Panc1 (cell line): ENCODE measurements around the gene CFAP68. TPM values are rescaled to one million over a fixed set of nuclear protein-coding genes. Genes with fewer than 3 reads are reported as not detected.

Experiments
- ATAC-seq: fragments of 200-7000 bp; cut with Tn5 transposase; 2 replicates; pipeline ENCODE4 v1.9.1; 2020; ENCODE audit warnings: mild to moderate bottlenecking, moderate library complexity
- BruUV-seq: library from RNA; stranded (reverse); fragments of 400-500 nt; replicated peaks from 2 replicates; lab custom pipeline; 2021; lab: Mats Ljungman, UMichigan
- CTCF ChIA-PET: fragments of 300-600 bp; sonication (Branson Sonifier 250); formaldehyde crosslinking; loops from one replicate; lab custom pipeline; 2022; ENCODE audit warnings: antibody characterized with exemption; lab: Charles Lee
- POLR2A ChIA-PET: fragments of 300-600 bp; sonication (Branson Sonifier 250); formaldehyde crosslinking; loops from one replicate; lab custom pipeline; 2022; ENCODE audit warnings: antibody characterized with exemption; lab: Charles Lee
- DNase-seq: peaks from one replicate; pipeline ENCODE4 v3.0.0-alpha.2; 2010; ENCODE audit warnings: low read depth, low spot score
- H3K27ac ChIP-seq: 2 replicates; pipeline ENCODE4 v1.5.1; 2011; ENCODE audit warnings: mild to moderate bottlenecking, low read length, inconsistent platforms
- H3K27me3 ChIP-seq: fragments of 200-500 bp; sonication (Bioruptor generic); 2 replicates; pipeline ENCODE4 v1.6.0; 2014; ENCODE audit warnings: low read length, inconsistent platforms; ENCODE audit not compliant: control insufficient read depth, insufficient read depth
- H3K36me3 ChIP-seq: fragments of 200-500 bp; sonication (Bioruptor generic); 2 replicates; pipeline ENCODE4 v1.5.1; 2014; ENCODE audit warnings: inconsistent platforms, mild to moderate bottlenecking, low read length, moderate library complexity; ENCODE audit not compliant: control insufficient read depth, insufficient read depth
- H3K4me1 ChIP-seq: 2 replicates; pipeline ENCODE4 v1.5.1; 2011; ENCODE audit warnings: inconsistent platforms, mild to moderate bottlenecking, low read length, moderate library complexity; ENCODE audit not compliant: control insufficient read depth, insufficient read depth
- H3K4me3 ChIP-seq, 2 experiments: 2 replicates each; pipeline ENCODE4 v1.5.1; 2011 to 2012; ENCODE audit warnings: low read depth in 2 of 2, low read length in 2 of 2, mild to moderate bottlenecking in 2 of 2, inconsistent platforms in 1 of 2, moderate library complexity in 1 of 2
- H3K9me3 ChIP-seq: fragments of 200-500 bp; sonication (Bioruptor generic); 2 replicates; pipeline ENCODE4 v1.5.1; 2014; ENCODE audit warnings: low read depth, mild to moderate bottlenecking, inconsistent platforms, low read length, moderate library complexity; ENCODE audit not compliant: control insufficient read depth, insufficient read depth
- POLR2AphosphoS5 ChIP-seq: IDR thresholded peaks from 2 replicates; pipeline ENCODE4 v1.6.1; 2012; ENCODE audit warnings: mild to moderate bottlenecking, low read depth, low read length, moderate library complexity
- SIN3A ChIP-seq: IDR thresholded peaks from 2 replicates; pipeline ENCODE4 v1.6.1; 2012; ENCODE audit warnings: low read depth, mild to moderate bottlenecking, low read length, moderate library complexity, borderline replicate concordance; ENCODE audit not compliant: insufficient read depth
- TCF7L2 ChIP-seq: IDR thresholded peaks from 2 replicates; pipeline ENCODE4 v1.6.1; 2011; ENCODE audit warnings: mild to moderate bottlenecking, low read depth, low read length, inconsistent platforms
- in situ Hi-C: cut with HindIII; loops from 2 replicates; pipeline ENCODE4 v1.10.0; 2016; ENCODE audit warnings: low sequenced_read_pairs, low pct_unique_long_range_greater_than_20kb
- intact Hi-C: fragments of 100-400 bp; cut with micrococcal nuclease; formaldehyde crosslinking; loops from one replicate; pipeline ENCODE4 v1.10.0; 2022; ENCODE audit not compliant: unreplicated experiment
- total RNA-seq: library from RNA; stranded (reverse); gene quantifications from one replicate; pipeline ENCODE4 v1.2.1, GENCODE V29; 2021; ENCODE audit not compliant: unreplicated experiment
- TF ChIP-seq, protein P1 (sequence below): fragments of 450-650 bp; IDR thresholded peaks from 2 replicates; pipeline ENCODE4 v1.5.1; 2017; ENCODE audit warnings: mild to moderate bottlenecking
- TF ChIP-seq, protein P2 (sequence below), 2 experiments: IDR thresholded peaks; 2 replicates each; pipeline ENCODE4 v1.6.1; 2011 to 2012; ENCODE audit warnings: low read depth in 2 of 2, control low read depth in 1 of 2, low read length in 1 of 2, mild to moderate bottlenecking in 1 of 2, moderate library complexity in 1 of 2; ENCODE audit not compliant: insufficient read depth in 1 of 2

Gene CFAP68
- total RNA-seq, 1 experiment from 2014 or later: 16.6 TPM

DNA sequence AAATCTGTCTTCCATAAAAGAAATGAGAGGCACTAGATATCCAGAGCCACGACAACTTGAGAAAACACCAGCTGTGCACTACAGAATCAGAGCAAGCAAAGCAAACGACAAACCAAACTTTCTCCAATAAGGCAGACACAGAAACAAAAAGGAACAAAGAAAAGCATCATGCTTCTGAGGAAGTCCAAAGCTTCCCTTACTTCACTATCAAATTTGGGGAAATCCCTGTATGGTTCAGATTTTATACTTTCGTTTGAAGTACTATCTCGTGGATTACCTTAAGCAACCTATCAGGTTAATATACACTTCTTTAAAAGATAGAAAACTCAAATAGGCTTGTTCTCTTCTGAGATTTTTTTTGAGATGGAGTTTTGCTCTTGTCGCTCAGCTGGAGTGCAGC is 35.7 kb upstream of the CFAP68 start:
- no peaks in the 10 kb centered on the region for H3K9me3 ChIP-seq
- H3K27me3 ChIP-seq: no peaks in the 10 kb centered on the region
- in situ Hi-C loops (no loop called here), intact Hi-C loops (loop anchor here (5.0 kb wide), 2 partner anchors 66 to 241 kb away; partner anchors contain the start of gene SIK2)
- ATAC-seq (no peak), DNase-seq (no peak)
- BruUV-seq: no TSS peak
- POLR2A ChIA-PET: no interaction called here
- TF ChIP-seq, protein P1, sequence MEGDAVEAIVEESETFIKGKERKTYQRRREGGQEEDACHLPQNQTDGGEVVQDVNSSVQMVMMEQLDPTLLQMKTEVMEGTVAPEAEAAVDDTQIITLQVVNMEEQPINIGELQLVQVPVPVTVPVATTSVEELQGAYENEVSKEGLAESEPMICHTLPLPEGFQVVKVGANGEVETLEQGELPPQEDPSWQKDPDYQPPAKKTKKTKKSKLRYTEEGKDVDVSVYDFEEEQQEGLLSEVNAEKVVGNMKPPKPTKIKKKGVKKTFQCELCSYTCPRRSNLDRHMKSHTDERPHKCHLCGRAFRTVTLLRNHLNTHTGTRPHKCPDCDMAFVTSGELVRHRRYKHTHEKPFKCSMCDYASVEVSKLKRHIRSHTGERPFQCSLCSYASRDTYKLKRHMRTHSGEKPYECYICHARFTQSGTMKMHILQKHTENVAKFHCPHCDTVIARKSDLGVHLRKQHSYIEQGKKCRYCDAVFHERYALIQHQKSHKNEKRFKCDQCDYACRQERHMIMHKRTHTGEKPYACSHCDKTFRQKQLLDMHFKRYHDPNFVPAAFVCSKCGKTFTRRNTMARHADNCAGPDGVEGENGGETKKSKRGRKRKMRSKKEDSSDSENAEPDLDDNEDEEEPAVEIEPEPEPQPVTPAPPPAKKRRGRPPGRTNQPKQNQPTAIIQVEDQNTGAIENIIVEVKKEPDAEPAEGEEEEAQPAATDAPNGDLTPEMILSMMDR: no peak
- TF ChIP-seq SIN3A: no peak
- TF ChIP-seq TCF7L2: no peak
- TF ChIP-seq POLR2AphosphoS5: no peak
- TF ChIP-seq, protein P2, sequence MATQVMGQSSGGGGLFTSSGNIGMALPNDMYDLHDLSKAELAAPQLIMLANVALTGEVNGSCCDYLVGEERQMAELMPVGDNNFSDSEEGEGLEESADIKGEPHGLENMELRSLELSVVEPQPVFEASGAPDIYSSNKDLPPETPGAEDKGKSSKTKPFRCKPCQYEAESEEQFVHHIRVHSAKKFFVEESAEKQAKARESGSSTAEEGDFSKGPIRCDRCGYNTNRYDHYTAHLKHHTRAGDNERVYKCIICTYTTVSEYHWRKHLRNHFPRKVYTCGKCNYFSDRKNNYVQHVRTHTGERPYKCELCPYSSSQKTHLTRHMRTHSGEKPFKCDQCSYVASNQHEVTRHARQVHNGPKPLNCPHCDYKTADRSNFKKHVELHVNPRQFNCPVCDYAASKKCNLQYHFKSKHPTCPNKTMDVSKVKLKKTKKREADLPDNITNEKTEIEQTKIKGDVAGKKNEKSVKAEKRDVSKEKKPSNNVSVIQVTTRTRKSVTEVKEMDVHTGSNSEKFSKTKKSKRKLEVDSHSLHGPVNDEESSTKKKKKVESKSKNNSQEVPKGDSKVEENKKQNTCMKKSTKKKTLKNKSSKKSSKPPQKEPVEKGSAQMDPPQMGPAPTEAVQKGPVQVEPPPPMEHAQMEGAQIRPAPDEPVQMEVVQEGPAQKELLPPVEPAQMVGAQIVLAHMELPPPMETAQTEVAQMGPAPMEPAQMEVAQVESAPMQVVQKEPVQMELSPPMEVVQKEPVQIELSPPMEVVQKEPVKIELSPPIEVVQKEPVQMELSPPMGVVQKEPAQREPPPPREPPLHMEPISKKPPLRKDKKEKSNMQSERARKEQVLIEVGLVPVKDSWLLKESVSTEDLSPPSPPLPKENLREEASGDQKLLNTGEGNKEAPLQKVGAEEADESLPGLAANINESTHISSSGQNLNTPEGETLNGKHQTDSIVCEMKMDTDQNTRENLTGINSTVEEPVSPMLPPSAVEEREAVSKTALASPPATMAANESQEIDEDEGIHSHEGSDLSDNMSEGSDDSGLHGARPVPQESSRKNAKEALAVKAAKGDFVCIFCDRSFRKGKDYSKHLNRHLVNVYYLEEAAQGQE (IDR thresholded peaks at IDR 0.05; ENCODE audit: insufficient read depth in 1 of 2, low read depth in 2 of 2, low read length in 1 of 2): no peak
- no peak overlapping the region for H3K27ac ChIP-seq
- no peak overlapping the region for H3K4me3 ChIP-seq
- CTCF ChIA-PET: no interaction called here
- H3K4me1 ChIP-seq: peaks cover 3% of the 10 kb centered on the region; the same call in 1 of the 2 replicates
- H3K36me3 ChIP-seq: no peaks in the 10 kb centered on the region

- H3K36me3 ChIP-seq: no peaks in the 10 kb centered on the region
- ChIA-PET POLR2A (no interaction called here), CTCF (no interaction called here)
- in situ Hi-C loops: no loop called here
- peaks cover 3% of the 10 kb centered on the region; the same call in 1 of the 2 replicates for H3K4me1 ChIP-seq
- TF ChIP-seq, protein P2 (IDR thresholded peaks at IDR 0.05; ENCODE audit: insufficient read depth in 1 of 2, low read depth in 2 of 2, low read length in 1 of 2): no peak
- TF ChIP-seq TCF7L2: no peak
- no peak for TF ChIP-seq SIN3A
- TF ChIP-seq POLR2AphosphoS5: no peak
- TF ChIP-seq, protein P1: no peak
- DNase-seq (no peak), ATAC-seq (no peak)
- BruUV-seq: no TSS peak
- H3K27ac ChIP-seq: no peak overlapping the region
- no peaks in the 10 kb centered on the region for H3K27me3 ChIP-seq
- no peak overlapping the region for H3K4me3 ChIP-seq
- intact Hi-C loops: no loop called here
- H3K9me3 ChIP-seq: no peaks in the 10 kb centered on the region
These were observed 33.9 kb upstream of the CFAP68 start for GRCh38 chr11:111845276-111846028.
